SK-N-DZ (cell line): ENCODE data around the gene RRP15.

Experiments used
- DNase-seq: peaks from one replicate; pipeline ENCODE4 v3.0.0-alpha.2; 2015; ENCODE audit warnings: low spot score
- small RNA-seq, 2 experiments: library from RNA; depleted of rRNA; stranded (forward); fragments of <200 nt; gene quantifications; one replicate each; pipeline ENCODE3, GENCODE V24; 2014

The RRP15 gene

DNA sequence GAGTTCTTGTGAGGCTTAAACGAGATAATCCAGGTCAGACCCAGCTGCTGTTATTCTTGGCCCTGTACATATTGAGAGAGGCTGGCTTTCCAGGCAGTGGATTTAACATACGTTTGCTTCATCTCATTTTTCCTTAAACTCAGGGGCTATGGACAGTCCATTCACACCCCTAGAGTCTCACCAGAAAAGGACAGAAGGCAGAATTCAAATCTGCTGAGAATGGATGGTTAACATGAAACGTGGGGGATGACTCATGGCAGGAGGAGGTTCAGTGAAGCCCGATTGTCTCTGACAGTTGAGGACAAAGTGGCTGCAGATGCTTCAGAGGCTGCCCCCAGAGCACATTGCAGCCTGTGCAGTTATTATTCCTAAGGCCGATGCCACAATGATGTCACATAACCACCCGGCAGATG, 99.5 kb downstream of the RRP15 start:
- DNase-seq, result no peak

Small RNAs within 50 kb of the gene (small RNA-seq; reads per million reads assigned to genes)
- gene AC096638.1, result 0 reads per million in 2 experiments
